GM21619 (cell line): ENCODE results near the gene C16orf89.
"Not testable (repeated sequence)": the region's sequence is repeated elsewhere in the genome, so short reads cannot be mapped to it uniquely, and the experiment has no call there.

Experiments used
- ATAC-seq: cut with Tn5 transposase; IDR thresholded peaks from one replicate; pipeline ENCODE4 v1.9.1; 2021; ENCODE audit not compliant: unreplicated experiment

The C16orf89 gene

DNA sequence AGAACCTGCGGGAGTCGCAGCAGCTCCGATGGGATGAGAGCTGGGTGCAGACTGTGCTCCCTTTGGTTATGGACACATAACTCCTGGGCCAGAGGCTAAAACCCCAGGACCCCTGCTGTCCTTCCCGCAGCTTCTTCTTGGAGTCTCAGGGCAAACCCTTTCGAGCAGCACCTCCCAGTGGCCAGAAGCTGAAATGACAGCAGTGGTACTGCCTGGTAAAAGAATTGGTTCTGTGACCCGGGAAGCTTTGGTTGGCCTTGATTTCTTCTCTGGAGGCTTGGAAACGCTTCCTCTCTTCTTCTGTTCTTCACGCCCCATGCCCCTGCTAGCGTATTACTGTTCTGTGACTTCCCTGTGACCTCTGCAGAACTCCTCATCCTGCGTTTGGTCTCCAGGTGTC lies 19.0 kb upstream of the C16orf89 start:
- ATAC-seq, result not testable (repeated sequence)

DNA sequence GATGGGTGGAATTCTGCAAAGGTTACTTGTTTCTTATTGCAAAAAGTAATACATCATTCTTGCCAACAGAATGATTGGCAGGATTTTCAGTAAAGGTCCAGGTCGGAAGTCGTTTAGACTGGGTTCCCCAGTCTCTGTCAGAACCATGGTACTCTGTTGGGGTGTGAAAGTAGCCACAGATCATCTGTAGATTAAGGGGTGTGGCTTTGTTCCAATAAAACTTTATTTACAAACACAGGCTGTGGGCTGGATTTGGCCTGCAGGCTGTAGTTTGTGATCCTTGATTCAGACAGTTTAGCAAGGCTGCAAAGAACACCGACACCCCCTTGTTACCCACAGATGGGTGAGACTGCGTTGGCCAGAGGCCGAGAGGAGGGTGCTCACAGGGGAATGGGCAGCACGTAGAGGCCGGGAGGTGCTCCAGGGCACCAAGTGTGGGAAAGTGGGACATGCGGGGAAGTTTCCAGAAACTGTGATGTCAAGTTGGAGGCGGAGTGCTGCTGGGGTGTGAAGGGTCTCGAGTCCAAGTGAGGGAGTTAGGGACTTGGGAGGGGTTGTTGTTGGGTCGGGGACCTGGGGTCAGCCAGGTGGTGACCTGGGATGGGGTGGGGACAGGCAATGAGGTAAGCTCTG lies 18.5 kb upstream of the C16orf89 start:
- ATAC-seq, result not testable (repeated sequence)

DNA sequence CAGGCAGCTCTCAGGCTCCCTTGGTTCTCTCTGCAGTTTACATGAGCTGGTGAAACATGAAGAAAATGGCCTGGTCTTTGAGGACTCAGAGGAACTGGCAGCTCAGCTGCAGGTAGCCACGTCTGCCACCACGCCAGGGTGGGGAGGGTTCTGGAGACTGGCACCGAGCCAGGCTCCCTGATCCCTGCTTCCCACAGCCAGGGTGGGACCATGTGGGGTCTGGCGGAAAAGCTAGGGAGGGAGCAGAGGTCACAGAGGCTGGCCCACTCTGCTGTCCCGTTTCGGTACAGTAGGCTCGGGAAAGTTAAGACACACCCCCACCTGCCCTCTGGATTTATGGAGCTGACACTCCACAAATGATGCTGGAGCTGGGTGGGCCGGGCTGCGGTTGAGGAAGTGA lies 17.9 kb upstream of the C16orf89 start:
- ATAC-seq, result not testable (repeated sequence)

DNA sequence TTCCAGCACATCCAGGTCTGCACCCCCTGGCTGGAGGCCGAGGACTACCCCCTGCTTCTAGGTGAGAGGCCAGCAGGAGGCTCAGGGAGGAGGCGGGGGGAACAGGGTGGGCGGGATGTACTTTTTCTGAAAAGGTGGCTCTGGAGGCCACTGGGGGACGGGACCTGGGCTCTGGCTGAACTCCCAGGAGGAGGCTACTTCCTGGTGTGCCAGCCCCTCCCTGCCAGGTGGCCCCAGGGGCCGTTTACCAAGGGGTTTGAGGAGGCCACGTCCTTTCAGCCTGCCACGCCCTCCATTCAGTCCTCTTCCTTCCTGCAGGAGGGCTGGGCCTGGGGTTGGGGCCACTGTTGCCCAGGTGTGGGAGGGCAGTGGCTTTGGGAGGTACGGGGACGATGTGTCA lies 15.2 kb upstream of the C16orf89 start:
- not testable (repeated sequence) for ATAC-seq

DNA sequence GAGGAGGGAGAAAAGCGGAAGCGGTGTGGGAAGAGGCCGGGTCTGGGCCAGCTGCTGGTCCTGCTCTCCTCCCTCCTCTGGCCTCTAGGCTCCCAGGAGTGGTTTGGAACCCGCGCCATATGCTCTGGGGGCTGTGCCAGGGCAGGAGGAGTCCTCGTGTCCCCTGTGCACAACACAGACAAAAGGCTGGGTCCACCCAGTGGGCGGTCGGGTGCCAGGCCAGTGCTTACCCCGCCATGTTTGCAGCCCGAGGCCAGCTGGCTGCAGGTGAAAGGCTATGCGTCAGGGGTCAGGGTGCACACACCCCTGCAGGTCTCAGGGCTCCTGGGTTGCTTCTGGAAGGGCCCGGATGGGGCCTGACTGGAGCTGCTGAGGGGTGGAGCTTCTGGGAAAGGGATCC lies 14.7 kb upstream of the C16orf89 start:
- ATAC-seq, result not testable (repeated sequence)

DNA sequence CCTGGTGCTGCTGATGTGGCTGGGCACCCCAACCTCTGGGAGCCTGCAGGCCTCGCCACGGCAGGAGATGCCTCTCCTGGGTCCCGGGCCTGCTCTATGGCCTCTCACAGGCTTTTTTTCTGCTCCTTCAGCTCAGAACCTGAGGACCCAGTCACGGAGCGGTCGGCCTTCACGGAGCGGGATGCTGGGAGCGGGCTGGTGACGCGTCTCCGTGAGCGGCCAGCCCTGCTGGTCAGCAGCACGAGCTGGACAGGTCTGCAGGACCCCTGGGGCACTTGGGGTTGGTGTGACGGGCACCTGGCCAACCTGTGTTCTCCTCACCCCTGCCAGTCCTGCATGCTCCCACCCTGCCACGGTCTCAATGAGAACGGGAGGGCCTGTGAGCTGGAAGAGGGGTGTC lies 12.9 kb upstream of the C16orf89 start:
- no peak for ATAC-seq

DNA sequence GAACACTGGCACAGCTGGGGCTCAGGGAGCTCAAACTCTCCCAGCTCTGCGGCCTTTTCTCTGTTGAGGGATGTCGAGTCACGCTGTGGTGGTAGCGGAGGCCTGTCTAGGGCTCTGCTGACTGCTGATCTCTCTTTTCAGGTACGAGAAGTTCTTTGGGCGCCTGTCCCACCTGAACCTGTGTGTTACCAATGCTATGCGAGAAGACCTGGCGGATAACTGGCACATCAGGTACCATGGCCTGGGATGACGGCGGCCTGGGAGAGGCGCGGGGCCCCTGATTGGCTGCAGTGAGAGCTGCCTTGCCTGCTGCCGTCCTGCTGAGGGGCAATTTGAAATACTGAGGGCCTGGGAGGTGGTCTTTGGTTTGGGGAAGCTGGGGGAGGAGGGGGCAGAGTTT lies 11.5 kb upstream of the C16orf89 start:
- no peak for ATAC-seq

DNA sequence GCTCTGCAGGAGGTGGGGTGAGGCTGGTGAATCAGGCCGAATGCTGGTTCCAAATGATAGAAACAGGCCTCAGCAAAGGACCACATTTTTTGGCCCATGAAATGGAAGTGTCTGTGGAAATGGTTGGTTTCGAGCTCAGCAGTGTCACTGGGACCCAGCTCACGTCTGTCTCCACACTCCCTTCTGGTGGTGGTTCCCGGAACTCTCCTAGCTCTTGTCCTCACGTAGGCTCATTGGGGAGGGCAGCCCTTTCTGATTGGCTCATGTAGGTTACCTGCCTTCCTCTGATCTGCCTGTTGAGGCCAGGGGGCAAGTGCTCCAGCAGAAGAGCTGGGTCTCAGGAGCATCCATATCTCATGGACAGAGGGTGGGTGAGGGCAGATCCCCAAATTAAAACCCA lies 9.9 kb upstream of the C16orf89 start:
- ATAC-seq, result no peak

DNA sequence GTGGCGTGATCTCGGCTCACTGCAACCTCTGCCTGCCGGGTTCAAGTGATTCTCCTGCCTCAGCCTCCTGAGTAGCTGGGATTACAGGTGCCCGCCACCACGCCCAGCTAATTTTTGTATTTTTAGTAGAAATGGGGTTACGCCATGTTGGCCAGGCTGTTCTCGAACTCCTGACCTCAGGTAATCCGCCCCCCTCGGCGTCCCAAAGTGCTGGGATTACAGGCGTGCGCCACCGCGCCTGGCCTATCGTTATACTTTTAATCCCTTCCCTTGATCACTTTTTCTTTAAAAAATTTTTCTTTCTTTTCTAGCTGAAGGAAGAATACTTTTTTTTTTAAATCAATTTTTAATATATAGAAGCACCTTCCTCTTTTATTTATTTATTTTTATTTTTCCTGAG lies 8.0 kb upstream of the C16orf89 start:
- ATAC-seq, result not testable (repeated sequence)

DNA sequence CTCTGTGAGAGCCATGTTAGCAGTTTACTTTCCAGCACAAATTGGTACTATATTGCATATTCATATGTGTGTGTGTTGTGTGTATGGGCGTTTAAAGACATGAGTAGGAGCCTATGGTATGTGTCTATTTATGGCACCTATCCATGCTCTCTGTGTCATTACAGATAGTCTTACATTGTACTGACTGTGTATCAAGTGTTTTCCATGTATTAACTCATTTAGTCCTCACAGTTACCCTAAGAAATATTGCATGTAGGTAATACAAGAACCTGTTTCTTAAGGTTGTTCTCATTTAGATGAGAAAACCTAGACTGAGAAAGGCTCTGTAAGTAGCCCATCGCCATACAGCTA lies 7.5 kb upstream of the C16orf89 start:
- no peak for ATAC-seq

DNA sequence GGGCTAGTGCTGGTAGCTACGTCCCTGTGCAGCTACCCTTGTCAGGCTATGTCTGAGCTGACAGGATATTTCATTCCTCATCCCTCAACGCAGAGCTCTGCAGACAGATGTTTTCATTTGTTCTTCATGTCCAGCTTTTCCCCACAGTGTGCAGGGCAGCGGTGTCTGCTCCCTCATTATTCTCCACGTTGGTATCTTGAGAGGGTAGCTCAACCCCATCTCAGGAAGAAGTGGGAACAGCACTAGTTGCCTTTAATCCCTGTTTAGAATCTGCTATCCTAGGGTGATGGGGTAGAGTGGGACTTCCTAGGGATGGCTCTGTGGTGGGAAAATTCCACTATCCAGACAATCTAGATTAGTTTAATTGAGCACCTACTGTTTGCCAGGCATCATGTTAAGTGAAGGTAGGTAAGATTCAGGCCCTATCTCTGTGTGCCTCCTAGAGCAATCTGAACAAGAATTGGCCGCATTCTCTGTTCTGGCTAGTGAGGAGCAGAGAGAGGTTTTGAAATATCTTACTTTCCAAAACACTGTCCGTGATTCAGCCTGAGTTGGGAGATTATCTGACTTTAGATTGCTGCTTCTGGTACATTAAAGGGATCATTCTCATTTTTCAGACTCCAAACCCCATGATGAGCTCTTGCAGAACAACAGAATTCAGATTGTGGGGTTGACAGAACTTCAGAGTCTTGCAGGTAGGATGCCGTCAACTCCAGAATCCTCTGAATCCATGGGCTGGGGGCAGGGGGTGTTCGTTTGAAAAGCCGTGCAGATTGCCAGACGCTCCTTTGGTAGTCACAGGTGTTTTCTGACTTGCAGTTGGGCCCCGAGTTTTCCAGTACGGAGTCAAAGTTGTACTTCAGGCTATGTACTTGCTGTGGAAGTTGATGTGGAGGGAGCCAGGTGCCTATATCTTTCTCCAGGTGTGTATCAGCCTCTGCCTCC lies 6.8 kb upstream of the C16orf89 start:
- ATAC-seq, result no peak

DNA sequence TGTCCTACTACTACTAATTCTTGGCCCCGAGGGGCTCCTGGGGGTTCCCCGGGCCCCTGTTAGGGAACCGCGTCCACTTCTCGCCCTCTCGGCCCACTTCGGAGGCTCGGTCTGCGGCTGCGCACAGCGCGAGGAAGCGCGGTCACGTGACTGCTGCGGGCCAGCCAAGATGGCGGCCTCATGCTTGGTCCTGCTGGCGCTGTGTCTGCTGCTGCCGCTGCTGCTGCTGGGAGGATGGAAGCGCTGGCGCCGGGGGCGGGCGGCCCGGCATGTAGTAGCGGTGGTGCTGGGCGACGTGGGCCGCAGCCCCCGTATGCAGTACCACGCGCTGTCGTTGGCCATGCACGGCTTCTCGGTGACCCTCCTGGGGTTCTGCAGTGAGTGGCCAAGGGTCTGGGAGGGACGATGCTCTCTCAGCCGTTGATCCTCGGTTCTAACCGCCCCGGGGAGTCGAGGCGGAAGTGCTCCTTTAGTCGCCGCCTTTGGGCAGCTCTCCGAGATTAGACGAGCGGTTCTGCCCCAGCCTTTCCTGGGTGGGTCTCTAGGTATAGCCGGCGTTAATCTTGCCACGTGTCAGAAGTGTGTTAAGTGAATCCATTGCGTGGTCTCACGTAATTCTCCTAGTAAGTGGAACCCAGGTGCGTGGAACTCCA lies 6.1 kb upstream of the C16orf89 start, which contains the start of gene ALG1:
ALG1 (plus strand) TSS at position 163 of the 653 bp plus-strand sequence; CDS start at position 170, 7 bp downstream.
- ATAC-seq, result peak; percentile 83

DNA sequence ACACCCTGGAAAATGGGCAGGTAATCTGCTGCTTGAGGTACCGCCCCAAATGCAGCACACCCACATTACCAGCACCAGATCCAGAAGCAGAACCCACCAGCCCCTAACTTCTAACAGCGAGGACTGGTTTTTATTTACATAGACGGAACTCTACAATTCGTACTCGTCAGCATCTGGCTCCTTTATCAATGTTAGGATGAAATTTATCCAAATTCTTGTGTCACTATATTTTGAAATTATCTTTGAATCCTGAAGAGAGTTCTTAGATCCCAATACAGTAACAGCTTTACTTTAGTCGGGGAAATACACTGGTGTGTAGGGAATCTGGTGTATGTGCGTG lies 5.6 kb upstream of the C16orf89 start:
- ATAC-seq, result no peak

DNA sequence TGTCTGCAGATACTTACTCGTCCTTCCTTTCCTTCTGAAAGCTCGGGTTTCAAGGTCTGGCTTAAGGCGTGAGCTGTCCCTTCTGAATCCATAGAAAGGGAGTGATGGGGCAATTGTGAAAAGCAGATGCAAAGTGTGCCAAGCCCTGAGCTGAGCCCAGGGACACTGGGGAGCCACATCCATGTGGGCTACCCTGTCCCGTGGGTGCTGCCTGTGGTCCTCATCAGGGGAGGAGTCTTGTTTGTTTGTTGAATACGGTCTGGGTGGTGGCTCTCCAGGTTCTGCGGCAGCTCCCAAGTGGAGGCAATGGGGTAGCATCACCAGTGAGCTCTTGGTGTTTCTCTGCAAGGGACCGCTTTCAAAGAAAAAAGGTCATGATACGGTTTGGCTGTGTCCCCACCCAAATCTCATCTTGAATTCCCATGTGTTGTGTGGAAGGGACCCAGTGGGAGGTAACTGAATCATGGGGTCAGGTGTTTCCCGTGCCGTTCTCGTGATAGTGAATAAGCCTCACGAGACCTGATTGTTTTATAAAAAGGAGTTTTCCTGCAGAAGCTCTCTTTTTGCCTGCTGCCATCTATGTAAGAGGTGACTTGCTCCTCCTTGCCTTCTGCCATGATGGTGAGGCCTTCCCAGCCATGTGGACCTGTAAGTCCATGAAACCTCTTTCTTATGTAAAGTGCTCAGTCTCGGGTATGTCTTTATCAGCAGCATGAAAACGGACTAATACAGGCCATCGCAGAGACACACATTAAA lies 4.9 kb upstream of the C16orf89 start:
- ATAC-seq, result no peak

DNA sequence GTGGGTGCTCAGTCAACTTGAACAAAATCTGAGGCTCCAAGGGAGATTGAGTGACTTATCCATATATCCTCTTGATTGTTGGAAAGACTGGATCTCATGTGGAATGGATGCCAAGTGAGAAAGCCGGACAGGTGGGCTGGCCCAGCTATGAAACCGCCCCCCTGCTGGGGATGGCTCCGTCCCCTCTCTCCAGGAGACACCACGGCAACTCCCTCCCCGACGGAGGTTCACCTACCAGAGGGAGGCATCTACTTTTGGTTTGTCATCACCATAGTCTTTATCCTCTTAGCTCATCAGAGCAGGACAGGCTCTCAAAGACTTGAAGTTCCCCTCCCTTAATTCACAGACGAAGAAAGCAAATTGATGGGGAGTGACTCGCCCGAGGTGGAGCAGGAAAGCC lies 4.1 kb upstream of the C16orf89 start:
- no peak for ATAC-seq

DNA sequence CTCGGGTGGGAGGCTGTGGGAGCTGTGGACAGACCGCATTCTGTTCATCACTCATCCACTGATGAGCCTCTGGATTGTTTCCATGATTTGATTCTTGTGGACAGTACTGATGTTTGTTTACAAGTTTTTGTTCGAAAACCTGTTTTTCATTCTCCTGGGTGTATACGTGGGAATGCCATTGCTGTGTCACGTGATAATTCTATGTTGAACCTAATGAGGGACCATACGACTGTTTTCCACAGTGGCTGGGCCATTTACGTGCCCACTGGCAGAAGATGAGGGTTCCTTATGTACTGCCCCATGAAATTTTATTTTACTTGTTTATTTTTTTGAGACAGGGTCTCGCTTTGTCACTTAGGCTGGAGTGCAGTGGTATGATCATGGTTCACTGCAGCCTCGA lies 3.3 kb upstream of the C16orf89 start:
- ATAC-seq, result no peak

DNA sequence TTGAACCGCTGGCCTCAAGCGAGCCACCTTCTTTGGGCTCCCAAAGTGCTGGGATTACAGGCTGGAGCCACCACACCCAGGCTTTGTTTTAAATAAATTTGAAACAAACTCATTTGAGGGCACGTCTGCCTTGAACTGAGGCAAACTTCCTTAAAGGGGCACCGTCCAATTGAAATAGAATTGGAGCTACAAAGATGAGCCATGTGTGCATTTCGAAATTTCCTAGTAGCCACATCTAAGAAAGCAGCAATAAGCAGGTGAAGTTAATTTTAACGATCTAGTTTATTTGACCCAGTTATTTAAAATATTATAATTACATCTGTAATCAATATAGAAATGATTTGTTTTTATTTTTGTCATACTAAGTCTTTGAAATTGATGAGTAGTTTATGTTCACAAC lies 755 bp upstream of the C16orf89 start:
- no peak for ATAC-seq

DNA sequence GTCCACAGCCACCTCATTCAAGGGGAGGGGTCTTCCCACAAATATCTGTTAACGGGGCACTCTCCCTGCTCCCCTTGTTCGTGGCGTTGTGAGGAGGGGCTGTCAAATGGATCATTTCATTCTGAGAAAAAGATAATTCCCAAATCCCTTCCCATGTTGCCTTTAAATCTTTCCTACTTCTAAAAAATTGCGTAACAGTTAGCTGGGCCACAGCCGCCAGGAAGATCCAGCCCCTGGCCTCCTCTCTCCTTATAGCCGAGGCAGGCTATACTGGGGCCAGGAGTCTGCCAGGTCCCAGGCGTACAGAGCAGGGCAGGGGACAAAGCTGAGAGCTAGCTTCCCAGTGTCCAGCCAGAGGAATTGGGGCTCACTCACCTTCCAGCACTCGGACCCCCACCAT lies 430 bp downstream of the C16orf89 start:
- ATAC-seq, result no peak

DNA sequence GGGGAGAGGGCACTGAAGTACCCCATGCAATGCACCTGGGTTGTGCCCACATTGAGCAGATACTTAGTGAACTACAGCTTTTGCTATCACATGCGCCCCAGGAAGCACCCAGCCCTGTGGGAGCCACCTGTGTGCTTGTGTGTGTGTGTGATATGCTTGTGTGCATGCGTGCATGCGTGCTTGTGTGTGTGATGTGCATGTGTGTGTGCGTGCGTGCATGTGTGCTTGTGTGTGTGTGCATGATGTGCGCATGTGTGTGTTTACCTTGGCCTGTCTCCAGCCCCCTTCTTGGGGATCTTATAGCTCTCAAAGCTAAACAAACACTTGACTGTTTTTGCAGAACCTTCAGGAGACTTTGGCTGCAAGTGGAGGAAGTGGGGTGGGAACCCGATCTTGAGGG lies 841 bp downstream of the C16orf89 start:
- ATAC-seq, result no peak

DNA sequence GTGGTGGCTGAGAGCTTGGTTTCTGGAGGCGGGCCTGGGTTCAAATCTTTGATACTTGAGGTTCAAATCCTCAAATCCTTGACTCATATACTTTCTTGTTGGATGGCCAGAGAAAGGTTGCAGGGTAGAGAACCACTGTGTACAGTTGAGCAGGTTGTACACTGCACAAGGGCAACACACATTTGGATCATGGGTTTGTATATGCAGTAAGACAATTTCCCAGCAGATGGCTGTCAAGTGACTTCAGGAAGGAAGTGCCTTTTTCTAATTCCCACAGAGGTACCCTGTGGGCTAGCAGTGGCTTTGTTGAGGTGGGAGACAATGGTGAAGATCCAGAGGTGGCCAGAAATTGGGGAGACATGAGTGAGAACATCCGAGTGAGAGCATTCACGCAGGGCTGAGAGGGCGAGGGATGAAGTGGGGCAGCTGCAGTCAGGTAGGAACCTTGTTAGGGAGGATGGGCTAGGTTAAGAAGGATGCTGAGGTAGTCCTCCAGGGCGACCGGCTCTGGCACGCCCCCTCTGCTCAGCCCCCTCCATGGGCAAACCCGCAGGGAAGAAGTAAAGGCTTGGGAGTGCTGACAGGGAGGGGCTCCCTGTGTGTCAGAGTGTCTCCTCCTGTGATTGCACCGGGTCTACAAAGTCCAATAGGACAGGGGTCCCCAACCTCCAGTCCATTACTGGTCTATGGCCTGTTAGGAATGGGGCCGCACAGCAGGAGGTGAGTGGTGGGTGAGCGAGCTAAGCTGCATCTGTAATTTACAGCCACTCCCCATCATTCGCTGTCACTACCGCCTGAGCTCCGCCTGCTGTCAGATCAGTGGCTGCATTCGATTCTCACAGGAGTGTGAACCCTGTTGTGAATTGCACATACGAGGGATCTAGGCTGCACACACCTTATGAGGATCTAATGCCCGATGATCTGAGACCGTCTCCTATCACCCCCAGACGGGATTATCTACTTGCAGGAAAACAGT lies 2.7 kb downstream of the C16orf89 start:
- no peak for ATAC-seq
